C4-2B (cell line): ENCODE data around the gene HSPA14.
"Not testable (repeated sequence)": the region's sequence is repeated elsewhere in the genome, so short reads cannot be mapped to it uniquely, and the experiment has no call there.

Source experiments
- CTCF ChIP-seq: fragments of 450-650 bp; conservative IDR thresholded peaks from 2 replicates; pipeline ENCODE4 v1.5.1; 2017; ENCODE audit warnings: mild to moderate bottlenecking
- ZFX ChIP-seq: fragments of 450-650 bp; IDR thresholded peaks from 2 replicates; pipeline ENCODE4 v1.6.1; 2017

GRCh38 chr10:14907591-14907990, 69.5 kb downstream of the HSPA14 start:
- TF ChIP-seq CTCF, ZFX: not testable (repeated sequence)
